K562 (cell line): Measurements from ENCODE around the gene SLC23A2. TPM values are rescaled to one million over a fixed set of nuclear protein-coding genes. Genes with fewer than 3 reads are reported as not detected.

Source experiments
- ATAC-seq: fragments of 200-7000 bp; cut with Tn5 transposase; 3 replicates; pipeline ENCODE4 v1.9.1; 2020; ENCODE audit warnings: moderate library complexity
- BruUV-seq: library from RNA; stranded (reverse); fragments of 400-500 nt; replicated peaks from 2 replicates; lab custom pipeline; 2021; lab: Mats Ljungman, UMichigan
- CTCF ChIA-PET: fragments of 300-600 bp; formaldehyde crosslinking; extraction: SDS; loops from one replicate; lab custom pipeline; 2021; ENCODE audit warnings: low intra/inter-chr PET ratio; lab: Yijun Ruan, JAX
- POLR2A ChIA-PET: fragments of 300-600, 350-650 bp; sonication (Branson Sonifier 250); formaldehyde crosslinking; extraction: SDS; loops from one replicate; lab custom pipeline; 2021; ENCODE audit warnings: antibody characterized with exemption, inconsistent platforms; lab: Yijun Ruan, JAX
- DNase-seq, 4 experiments: peaks; one replicate each; pipeline versions ENCODE4 v3.0.0 to v3.0.0-alpha.2; 2011 to 2018; ENCODE audit warnings: low spot score in 3 of 4, mixed read lengths in 3 of 4; ENCODE audit errors: extremely low read depth in 1 of 4
- FAIRE-seq: peaks from 2 replicates; lab custom pipeline; 2011; peaks lifted over from hg19 to GRCh38; lab: Jason Lieb, UNC
- H2AFZ ChIP-seq: 2 replicates; pipeline ENCODE4 v1.6.0; 2011; ENCODE audit warnings: low read depth, low read length, control low read depth, inconsistent platforms
- H3K27ac ChIP-seq: fragments of 200-600 bp; 3 replicates; pipeline ENCODE4 v1.8.0; 2011; ENCODE audit warnings: low read depth, mild to moderate bottlenecking, control low read depth, inconsistent platforms, low read length, moderate library complexity, mixed read lengths; ENCODE audit errors: extremely low read depth
- H3K27me3 ChIP-seq, 2 experiments: fragments of 300-600 bp in 1 of 2; 2 replicates in 1 of 2; 3 replicates in 1 of 2; pipeline versions ENCODE4 v1.6.0 to v1.8.0; 2011; ENCODE audit warnings: inconsistent platforms in 2 of 2, low read length in 2 of 2, mild to moderate bottlenecking in 1 of 2, mixed read lengths in 1 of 2, moderate library complexity in 1 of 2; ENCODE audit not compliant: control insufficient read depth in 2 of 2, insufficient read depth in 2 of 2
- H3K36me3 ChIP-seq: fragments of 300-600 bp; 3 replicates; pipeline ENCODE4 v1.8.0; 2011; ENCODE audit warnings: mild to moderate bottlenecking, low read length, inconsistent platforms; ENCODE audit not compliant: control insufficient read depth, insufficient read depth
- H3K4me1 ChIP-seq, 2 experiments: fragments of 200-600 bp in 1 of 2; replicated peaks in 1 of 2; 2 replicates in 1 of 2; 3 replicates in 1 of 2; pipeline versions ENCODE4 v1.5.1 to v1.8.0; 2011; ENCODE audit warnings: inconsistent platforms in 2 of 2, low read length in 2 of 2, mild to moderate bottlenecking in 1 of 2, mixed read lengths in 1 of 2, moderate library complexity in 1 of 2; ENCODE audit not compliant: control insufficient read depth in 2 of 2, insufficient read depth in 2 of 2
- H3K4me2 ChIP-seq: 2 replicates; pipeline ENCODE4 v1.6.1; 2011; ENCODE audit warnings: low read length, control low read depth, inconsistent platforms, mixed read lengths; ENCODE audit not compliant: insufficient read depth
- H3K4me3 ChIP-seq: fragments of 200-600 bp; sonication (generic), shearing (Covaris generic); 2 replicates; pipeline ENCODE4 v1.5.1; 2016; ENCODE audit warnings: control low read depth, inconsistent platforms
- H3K79me2 ChIP-seq: fragments of 200-600 bp; 3 replicates; pipeline ENCODE4 v1.8.0; 2011; ENCODE audit warnings: low read length, inconsistent platforms; ENCODE audit not compliant: control insufficient read depth, insufficient read depth
- H3K9ac ChIP-seq, 2 experiments: 2 replicates each; pipeline versions ENCODE4 v1.6.0 to v1.6.1; 2011; ENCODE audit warnings: low read depth in 2 of 2, low read length in 2 of 2, control low read depth in 1 of 2, inconsistent platforms in 1 of 2, mild to moderate bottlenecking in 1 of 2, mixed read lengths in 1 of 2; ENCODE audit not compliant: insufficient read depth in 1 of 2
- H3K9me1 ChIP-seq: one replicate; pipeline ENCODE4 v1.6.0; 2011; ENCODE audit warnings: inconsistent platforms, mild to moderate bottlenecking, low read length, moderate library complexity; ENCODE audit not compliant: control insufficient read depth, insufficient read depth
- H3K9me3 ChIP-seq: replicated peaks from 2 replicates; pipeline ENCODE4 v1.5.1; 2011; ENCODE audit warnings: low read depth, low read length, inconsistent platforms; ENCODE audit not compliant: control insufficient read depth, insufficient read depth
- H4K20me1 ChIP-seq: replicated peaks from 2 replicates; pipeline ENCODE4 v1.6.1; 2011; ENCODE audit warnings: low read length, inconsistent platforms, mixed read lengths; ENCODE audit not compliant: control insufficient read depth, insufficient read depth
- ATF3 ChIP-seq, 2 experiments: fragments of 450-650 bp in 1 of 2; sonication (generic) in 1 of 2; formaldehyde crosslinking in 1 of 2; IDR thresholded peaks in 1 of 2; conservative IDR thresholded peaks in 1 of 2; 2 replicates each; pipeline versions ENCODE4 v1.6.1 to v1.8.1; 2016 to 2023; ENCODE audit warnings: mild to moderate bottlenecking in 2 of 2, moderate library complexity in 2 of 2, inconsistent platforms in 1 of 2, missing genetic modification reagents in 1 of 2
- EP300 ChIP-seq: IDR thresholded peaks from 2 replicates; pipeline ENCODE4 v1.6.1; 2012; ENCODE audit warnings: low read length, improper control_type of control experiment
- LCOR ChIP-seq: sonication (generic); formaldehyde crosslinking; IDR thresholded peaks from 2 replicates; pipeline ENCODE4 v1.8.0; 2022; ENCODE audit warnings: mild to moderate bottlenecking, missing genetic modification reagents
- PBX2 ChIP-seq, 2 experiments: IDR thresholded peaks in 1 of 2; conservative IDR thresholded peaks in 1 of 2; 2 replicates each; pipeline ENCODE4 v1.6.1; 2016; ENCODE audit warnings: low read depth in 2 of 2, mild to moderate bottlenecking in 1 of 2, missing compliant biosample characterization in 1 of 2, missing genetic modification characterization in 1 of 2, moderate library complexity in 1 of 2
- ZFP30 ChIP-seq: fragments of 250-450 bp; sonication (Bioruptor Pico); IDR thresholded peaks from 2 replicates; pipeline ENCODE4 v1.8.0; 2022; ENCODE audit warnings: moderate library complexity, mild to moderate bottlenecking, inconsistent platforms, borderline replicate concordance
- ZNF143 ChIP-seq: sonication (generic); formaldehyde crosslinking; IDR thresholded peaks from 2 replicates; pipeline ENCODE4 v1.9.0; 2022; ENCODE audit warnings: mild to moderate bottlenecking, missing genetic modification reagents
- ZNF253 ChIP-seq: fragments of 250-450 bp; sonication (Bioruptor Pico); conservative IDR thresholded peaks from 2 replicates; pipeline ENCODE4 v1.6.1; 2021; ENCODE audit warnings: mild to moderate bottlenecking
- ZNF436 ChIP-seq: fragments of 250-450, 450-650 bp; sonication (Bioruptor Pico); formaldehyde crosslinking; IDR thresholded peaks from 2 replicates; pipeline ENCODE4 v1.7.0; 2020; ENCODE audit warnings: mild to moderate bottlenecking
- WGBS: fragments of 100-300 bp; shearing (Covaris generic); methylation state at CpG from one replicate; pipeline ENCODE4 v1.1.6; 2016; ENCODE audit warnings: low coverage, mixed read lengths; ENCODE audit not compliant: insufficient coverage; ENCODE audit errors: missing lambda C conversion rate; 5-methylcytosine and 5-hydroxymethylcytosine counted together
- in situ Hi-C: fragments of 300-500 bp; cut with MboI; formaldehyde crosslinking; loops from 4 replicates; pipeline ENCODE4 v1.15.0; 2018; ENCODE audit warnings: inconsistent platforms, mixed read lengths
- intact Hi-C: fragments of 100-400 bp; cut with micrococcal nuclease; formaldehyde crosslinking; loops from 2 replicates; pipeline ENCODE4 v1.14.2; 2022
- polyA plus RNA-seq, 8 experiments: library from polyadenylated mRNA; depleted of rRNA in 4 of 8; stranded (reverse) in 5 of 8; unstranded in 3 of 8; fragments of >200 nt; fragmentation: Nextera tagmentation in 2 of 8; fragmentation: Illumina TruSeq in 1 of 8; extraction: Ambion mirVana in 2 of 8; extraction: Trizol in 1 of 8; gene quantifications; 2 replicates each; pipeline versions ENCODE4 v1.2.1 to v1.2.3, GENCODE V29; 2011 to 2014; ENCODE audit warnings: inconsistent platforms in 1 of 8, missing spikeins in 1 of 8
- total RNA-seq, 7 experiments: library from RNA; depleted of rRNA in 6 of 7; stranded (reverse); fragments of >200 nt in 6 of 7; fragmentation: Illumina TruSeq in 2 of 7; extraction: Trizol in 2 of 7; gene quantifications; 2 replicates each; pipeline versions ENCODE4 v1.2.1 to v1.2.3, GENCODE V29; 2011 to 2021; ENCODE audit warnings: low replicate concordance in 1 of 7

SLC23A2 gene
- total and polyA plus RNA-seq, 9 of the 15 experiments (the other 6 are each of a cell fraction or from before 2014, with no cell fraction given): 0.39 to 6.7 (median 3.2) TPM

- H3K27me3 ChIP-seq: peaks cover 3 to 19% of the 10 kb centered on the region in 2 experiments; a peak in 3 of 5 replicates
- H4K20me1 ChIP-seq: no peaks in the 10 kb centered on the region
- 0% methylated on average over 14 of the region's 16 CpGs for WGBS
- BruUV-seq: no TSS peak
- no peak for DNase-seq
- H3K4me2 ChIP-seq: no peak overlapping the region
- H3K9me3 ChIP-seq: no peaks in the 10 kb centered on the region
- CTCF ChIA-PET: no interaction called here
- no peaks in the 10 kb centered on the region for H3K79me2 ChIP-seq
- TF ChIP-seq LCOR (no peak), ZFP30 (CRISPR knock-in tag) (no peak), ZNF436 (CRISPR knock-in tag) (no peak), PBX2 (CRISPR knock-in tag; IDR thresholded peaks at IDR 0.05; ENCODE audit: low read depth) (no peak), PBX2 (tag; conservative IDR thresholded peaks at IDR 0.05; ENCODE audit: low read depth) (no peak), EP300 (no peak), ZNF253 (CRISPR knock-in tag) (no peak), ZNF143 (CRISPR knock-in tag) (no peak), ATF3 (IDR thresholded peaks at IDR 0.05) (no peak), ATF3 (CRISPR knock-in tag; conservative IDR thresholded peaks at IDR 0.05) (no peak)
- peaks cover 3% of the 10 kb centered on the region for H3K9me1 ChIP-seq
- ATAC-seq: no peak
- no peak for FAIRE-seq
- intact Hi-C loops (no loop called here), in situ Hi-C loops (no loop called here)
- no peaks in the 10 kb centered on the region for H3K36me3 ChIP-seq
- H3K4me3 ChIP-seq: no peak overlapping the region
- no peak overlapping the region for H3K27ac ChIP-seq
- POLR2A ChIA-PET: interaction anchor here (1.2 kb wide), 1 partner anchor 8 kb away, joined by 3 read pairs; no protein-coding TSS in a partner anchor
- H3K9ac ChIP-seq: no peak overlapping the region
- H3K4me1 ChIP-seq: no peaks in the 10 kb centered on the region
- H2AFZ ChIP-seq: no peak overlapping the region
Measured at GRCh38 chr20:4835244-4836177, 165.8 kb downstream of the SLC23A2 start.
